Keratinocyte (primary cell): ENCODE measurements around the gene TPTE.
"Not testable (repeated sequence)": the region's sequence is repeated elsewhere in the genome, so short reads cannot be mapped to it uniquely, and the experiment has no call there.

Experiments
- CTCF ChIP-seq, 3 experiments: IDR thresholded peaks in 1 of 3; conservative IDR thresholded peaks in 1 of 3; optimal IDR thresholded peaks in 1 of 3; 2 replicates in 2 of 3; 3 replicates in 1 of 3; pipeline versions ENCODE3 to v1.5.1; 2011; ENCODE audit warnings: low read length in 3 of 3, mild to moderate bottlenecking in 3 of 3, moderate library complexity in 2 of 3, control low read depth in 1 of 3, inconsistent platforms in 1 of 3; ENCODE audit not compliant: insufficient read depth in 2 of 3; ENCODE audit errors: extremely low read depth in 1 of 3
- EZH2 ChIP-seq: IDR thresholded peaks from one replicate; pipeline ENCODE4 v1.6.1; 2012; ENCODE audit warnings: inconsistent platforms, mild to moderate bottlenecking, low read length, moderate library complexity

GRCh38 chr21:10544376-10544775 is 23.0 kb downstream of the TPTE start:
- TF ChIP-seq CTCF (optimal IDR thresholded peaks at IDR 0.05 in 1 of 3, IDR thresholded peaks at IDR 0.05 in 1 of 3, conservative IDR thresholded peaks at IDR 0.05 in 1 of 3; ENCODE audit: extremely low read depth in 1 of 3, insufficient read depth in 2 of 3, low read length in 3 of 3); EZH2: not testable (repeated sequence)
